Ramos (cell line): ENCODE results near the gene EBI3.
"Not testable (repeated sequence)": the region's sequence is repeated elsewhere in the genome, so short reads cannot be mapped to it uniquely, and the experiment has no call there.

Source experiments
- in situ Hi-C: fragments of 300-500 bp; cut with MboI; formaldehyde crosslinking; loops from one replicate; pipeline ENCODE4 v1.14.3; 2022; ENCODE audit warnings: low sequenced_read_pairs; ENCODE audit not compliant: unreplicated experiment

The EBI3 gene

GRCh38 chr19:4199699-4200293, 29.5 kb upstream of the EBI3 start:
- in situ Hi-C loops, result loop anchor here (10.0 kb wide), 1 partner anchor 355 kb away; no protein-coding TSS in a partner anchor

GRCh38 chr19:4200940-4201542, 28.3 kb upstream of the EBI3 start:
- in situ Hi-C loops, result loop anchor here (10.0 kb wide), 1 partner anchor 356 kb away; no protein-coding TSS in a partner anchor

- in situ Hi-C loops, result loop anchor here (10.0 kb wide), 1 partner anchor 357 kb away; no protein-coding TSS in a partner anchor
Measured at GRCh38 chr19:4201798-4202197, 27.5 kb upstream of the EBI3 start.

GRCh38 chr19:4206818-4207484, 22.4 kb upstream of the EBI3 start:
- in situ Hi-C loops, result loop anchor here (10.0 kb wide), 1 partner anchor 362 kb away; no protein-coding TSS in a partner anchor

- in situ Hi-C loops, result loop anchor here (10.0 kb wide), 1 partner anchor 364 kb away; no protein-coding TSS in a partner anchor
Measured at GRCh38 chr19:4208385-4209094, 20.8 kb upstream of the EBI3 start.

GRCh38 chr19:4210166-4210731, 19.1 kb upstream of the EBI3 start:
- in situ Hi-C loops, result no loop called here

- in situ Hi-C loops, result no loop called here
Measured at GRCh38 chr19:4213116-4213515, 16.2 kb upstream of the EBI3 start.

GRCh38 chr19:4215807-4216206, 13.5 kb upstream of the EBI3 start:
- in situ Hi-C loops, result no loop called here

GRCh38 chr19:4216846-4217245, 12.5 kb upstream of the EBI3 start:
- in situ Hi-C loops, result no loop called here

GRCh38 chr19:4217429-4218264, 11.7 kb upstream of the EBI3 start:
- in situ Hi-C loops, result no loop called here

- in situ Hi-C loops, result not testable (repeated sequence)
Measured at GRCh38 chr19:4218523-4218922, 10.8 kb upstream of the EBI3 start.

- in situ Hi-C loops, result no loop called here
Measured at GRCh38 chr19:4220188-4220587, 9.1 kb upstream of the EBI3 start.

- in situ Hi-C loops, result no loop called here
Measured at GRCh38 chr19:4224470-4224869, 4.9 kb upstream of the EBI3 start.

GRCh38 chr19:4225885-4226284, 3.4 kb upstream of the EBI3 start:
- in situ Hi-C loops, result no loop called here

GRCh38 chr19:4227771-4228170, 1.6 kb upstream of the EBI3 start:
- in situ Hi-C loops, result no loop called here

GRCh38 chr19:4228765-4229178, 551 bp upstream of the EBI3 start:
- in situ Hi-C loops, result no loop called here

GRCh38 chr19:4230237-4230636, 914 bp downstream of the EBI3 start:
- in situ Hi-C loops, result not testable (repeated sequence)

- in situ Hi-C loops, result not testable (repeated sequence)
Measured at GRCh38 chr19:4231521-4231920, 2.2 kb downstream of the EBI3 start.

- in situ Hi-C loops, result not testable (repeated sequence)
Measured at GRCh38 chr19:4232139-4232538, 2.8 kb downstream of the EBI3 start.
